GM19035 (cell line): ENCODE results near the gene NXPE1.

Experiments
- ATAC-seq: cut with Tn5 transposase; IDR thresholded peaks from one replicate; pipeline ENCODE4 v1.9.1; 2021; ENCODE audit not compliant: unreplicated experiment

NXPE1 gene

GRCh38 chr11:114563077-114563476 is 3.4 kb upstream of the NXPE1 start:
- ATAC-seq = no peak

DNA sequence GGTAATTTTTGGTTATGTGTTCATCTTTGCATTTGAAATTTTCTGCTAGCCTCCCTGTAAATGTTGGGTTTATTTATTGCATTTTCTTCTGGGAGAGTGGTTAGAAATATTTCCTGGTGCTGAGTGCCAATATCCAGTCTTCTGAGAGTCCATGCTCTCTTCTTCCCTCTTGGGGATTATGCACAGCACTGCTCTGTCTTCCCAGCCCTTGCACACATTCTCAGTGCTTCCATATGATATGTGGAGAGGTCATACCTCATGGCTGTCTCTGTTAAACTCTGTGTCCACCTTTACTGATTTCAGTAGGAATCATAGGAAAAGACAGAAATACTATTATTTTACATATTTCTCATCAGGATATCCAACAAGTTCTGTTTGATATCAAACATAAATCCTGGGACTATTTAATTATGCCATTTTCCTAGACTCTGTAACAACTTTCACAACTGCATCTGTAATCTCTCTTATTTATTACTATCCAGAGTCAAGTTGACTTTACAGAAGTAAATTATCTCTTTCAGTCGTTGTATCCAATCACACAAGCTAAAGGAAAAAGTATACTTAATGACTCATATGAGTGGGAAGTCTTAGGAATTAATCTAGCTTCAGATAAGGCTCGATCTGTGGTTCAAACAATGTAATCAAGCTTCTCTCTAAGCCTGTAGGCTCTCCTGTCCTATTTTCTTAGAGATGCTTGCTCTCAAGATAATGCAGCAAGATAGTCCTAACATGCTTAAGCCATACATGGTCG is 2.7 kb upstream of the NXPE1 start:
- ATAC-seq = no peak

DNA sequence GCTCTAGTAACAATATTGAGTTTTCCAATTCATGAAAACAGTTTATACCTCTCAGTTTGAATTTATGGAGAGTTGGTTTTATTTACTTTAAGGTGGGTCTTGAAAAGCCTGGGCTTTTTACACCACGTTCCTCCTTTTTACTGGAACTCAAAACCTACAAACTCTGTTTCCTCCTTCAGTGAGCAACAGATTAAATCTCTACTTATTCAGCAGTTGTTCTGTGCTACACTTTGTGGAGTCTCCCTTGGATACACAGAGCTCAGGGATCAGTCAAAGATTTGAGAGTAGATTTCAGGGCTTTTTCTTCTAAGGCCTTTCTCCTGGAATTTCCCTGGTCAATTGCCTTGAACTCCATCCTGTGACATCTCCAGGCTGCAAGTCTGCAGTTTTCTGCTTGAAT is 3.5 kb downstream of the NXPE1 start:
- no peak for ATAC-seq

GRCh38 chr11:114553642-114554041 is 6.0 kb downstream of the NXPE1 start:
- no peak for ATAC-seq

- no peak for ATAC-seq
These were observed 8.6 kb downstream of the NXPE1 start for GRCh38 chr11:114551060-114551459.

GRCh38 chr11:114525682-114526081 is 34.0 kb downstream of the NXPE1 start:
- ATAC-seq = no peak

DNA sequence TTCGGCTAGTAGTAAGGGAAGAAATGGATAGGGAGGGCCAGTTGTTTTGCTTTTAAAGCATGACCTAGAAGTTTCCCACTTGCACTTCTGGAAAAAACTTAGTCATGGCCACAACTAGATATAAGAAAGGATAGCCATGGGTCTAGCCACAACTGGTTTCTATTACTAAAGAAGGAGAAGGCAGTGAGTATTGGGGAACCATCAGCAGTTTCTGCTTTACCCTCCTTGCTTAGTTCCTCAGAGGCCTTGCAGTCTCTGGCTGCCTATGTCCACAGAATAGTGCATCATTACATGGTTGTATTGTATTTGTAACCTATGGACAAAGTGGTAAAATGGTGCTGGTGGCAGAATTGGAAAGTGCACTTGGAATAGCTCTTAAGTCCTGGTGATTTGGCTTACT is 35.6 kb downstream of the NXPE1 start:
- ATAC-seq = no peak

GRCh38 chr11:114522818-114523217 is 36.9 kb downstream of the NXPE1 start:
- ATAC-seq = no peak

- ATAC-seq = no peak
These were observed 48.1 kb downstream of the NXPE1 start for GRCh38 chr11:114511538-114511937.

DNA sequence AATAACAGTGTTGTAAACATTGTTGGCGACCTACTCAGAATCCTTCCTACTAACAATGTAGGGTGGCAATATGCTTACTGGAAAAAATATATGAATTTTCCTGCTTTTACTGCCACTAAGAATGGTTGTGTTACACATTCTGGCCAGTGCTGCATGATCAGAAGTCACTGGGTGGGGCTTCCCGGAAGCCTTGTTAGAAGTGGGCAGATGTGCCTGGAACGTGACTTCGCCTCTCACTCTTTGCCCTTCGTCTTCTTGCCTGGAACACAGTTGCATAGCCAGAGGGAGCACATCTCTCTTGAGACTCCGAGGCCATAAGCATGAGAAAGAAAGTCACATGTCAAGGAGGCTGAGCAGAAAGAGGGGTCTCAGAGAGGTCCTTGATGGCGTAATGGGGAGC is 48.6 kb downstream of the NXPE1 start:
- no peak for ATAC-seq

DNA sequence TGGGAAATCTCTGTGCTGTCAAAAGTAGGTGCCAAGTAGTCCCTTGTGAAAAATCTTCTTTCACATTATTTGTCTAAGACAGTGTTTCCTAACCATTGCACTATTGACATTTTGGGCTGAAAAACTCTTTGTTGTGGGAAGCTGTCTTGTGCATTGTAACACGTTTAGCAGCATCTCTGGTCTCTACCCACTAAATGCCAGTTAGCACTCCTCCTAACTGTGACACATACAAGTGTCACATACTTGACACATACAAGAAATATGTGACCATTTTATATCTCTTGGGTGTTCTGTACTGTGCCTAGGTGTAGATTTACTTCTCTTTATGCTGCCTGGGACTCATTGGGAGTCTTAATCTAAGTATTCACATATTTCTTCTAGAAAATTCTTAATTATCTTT is 57.8 kb downstream of the NXPE1 start:
- no peak for ATAC-seq

GRCh38 chr11:114499756-114500155 is 59.9 kb downstream of the NXPE1 start:
- no peak for ATAC-seq

- ATAC-seq = no peak
These were observed 62.8 kb downstream of the NXPE1 start for GRCh38 chr11:114496915-114497314.

DNA sequence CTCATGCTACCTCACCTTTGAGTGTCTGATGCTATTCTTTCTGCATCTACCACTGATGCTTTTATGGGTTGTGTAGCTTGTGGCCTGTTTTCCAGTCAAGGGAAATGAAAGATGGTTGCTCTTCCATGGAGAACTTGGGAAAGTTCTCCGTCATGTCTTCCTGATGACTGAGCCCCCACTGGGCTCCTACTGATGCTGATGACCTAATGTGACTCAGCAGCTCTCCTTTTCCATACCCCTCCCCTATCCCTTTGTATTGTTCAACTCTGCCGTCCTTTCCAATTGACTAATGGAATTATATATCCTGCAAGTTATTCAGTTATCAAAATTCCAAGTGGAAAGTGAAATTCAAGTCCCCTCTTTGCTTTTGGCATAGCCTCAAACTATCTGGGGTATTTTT is 75.8 kb downstream of the NXPE1 start:
- no peak for ATAC-seq

DNA sequence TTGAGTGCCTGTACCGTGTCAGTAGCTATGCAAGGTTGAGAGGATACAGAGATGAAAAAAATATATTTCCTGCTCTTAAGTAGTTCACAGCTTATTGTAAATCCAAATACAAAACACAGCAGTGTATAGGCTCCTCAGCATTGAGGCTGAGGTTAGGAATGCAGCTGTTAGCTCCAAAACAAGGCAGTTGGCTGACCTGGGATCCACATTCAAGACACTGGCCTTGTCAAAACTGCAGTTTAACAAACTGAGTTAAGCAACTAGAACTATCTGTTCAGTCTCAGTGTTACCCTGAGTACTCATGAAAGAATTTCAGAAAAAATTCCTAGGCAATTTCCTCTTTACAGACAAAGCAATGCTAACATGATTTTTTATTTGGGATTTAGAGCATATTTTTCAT is 77.6 kb downstream of the NXPE1 start:
- no peak for ATAC-seq

GRCh38 chr11:114479331-114479730 is 80.3 kb downstream of the NXPE1 start:
- no peak for ATAC-seq

DNA sequence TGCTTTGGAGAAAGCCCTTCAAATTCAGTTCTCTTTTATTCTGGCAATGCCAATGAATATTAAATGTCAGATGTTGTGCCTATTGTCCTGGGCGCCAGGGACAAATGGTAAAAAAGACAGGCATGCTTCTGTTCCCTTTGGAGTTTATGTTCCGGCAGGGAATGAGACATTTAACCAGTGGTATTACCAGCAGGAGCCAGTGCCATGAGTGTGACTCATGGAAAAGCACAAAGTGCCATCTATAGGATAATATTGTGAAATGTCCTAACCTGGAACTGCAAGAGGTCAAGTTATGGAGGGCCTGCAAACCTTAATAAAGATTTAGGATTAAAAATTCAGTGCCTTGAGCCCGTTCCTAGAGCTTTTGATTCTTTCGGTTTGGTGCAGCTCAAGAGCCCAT is 80.9 kb downstream of the NXPE1 start:
- ATAC-seq = no peak

DNA sequence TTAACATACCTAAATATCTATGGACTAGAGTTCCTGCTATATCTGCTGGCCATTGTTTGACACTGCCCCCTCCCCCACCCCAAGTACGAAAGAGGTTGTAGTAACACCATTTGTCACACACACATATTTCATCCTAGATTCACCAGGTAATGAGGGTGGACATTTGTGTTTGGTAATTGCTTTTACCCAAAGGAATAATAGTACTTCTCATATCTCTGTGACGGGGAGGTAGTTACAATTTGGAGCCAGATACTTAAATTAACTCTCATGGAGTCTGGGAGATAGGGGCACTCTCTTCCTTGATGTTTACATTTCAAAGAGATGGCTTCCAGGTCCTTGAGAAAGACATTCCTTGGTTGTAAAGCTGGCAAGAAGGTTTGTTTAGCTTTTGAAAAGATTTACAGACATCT is 81.7 kb downstream of the NXPE1 start:
- ATAC-seq = no peak

DNA sequence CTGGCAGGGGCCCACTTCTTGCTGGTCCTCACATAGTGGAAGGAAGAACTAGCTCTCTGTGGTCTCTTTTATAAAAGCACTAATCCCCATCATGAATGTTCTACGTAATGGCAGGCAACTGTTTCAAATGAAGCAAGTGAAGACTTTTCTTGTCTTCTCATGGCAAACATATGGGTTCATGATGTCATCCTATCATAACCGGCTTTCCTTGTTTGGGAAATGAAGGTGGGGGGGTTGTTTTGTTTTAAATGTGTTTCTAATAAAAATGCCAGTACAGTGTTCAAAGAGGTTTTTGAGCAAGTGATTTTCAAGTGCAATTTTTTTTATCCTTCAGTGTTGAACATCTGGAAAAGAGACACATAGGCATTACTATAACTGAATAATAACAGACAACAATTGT is 87.0 kb downstream of the NXPE1 start:
- no peak for ATAC-seq
